HG02759 (cell line): ENCODE measurements around the gene ACTL6B.
A peak's percentile ranks its signal among the peaks of the same experiment; 100 is the strongest.
"Not testable (repeated sequence)": the region's sequence is repeated elsewhere in the genome, so short reads cannot be mapped to it uniquely, and the experiment has no call there.

Experiments used
- ATAC-seq: cut with Tn5 transposase; IDR thresholded peaks from one replicate; pipeline ENCODE4 v1.9.1; 2021; ENCODE audit warnings: mild to moderate bottlenecking, moderate library complexity; ENCODE audit not compliant: unreplicated experiment

ACTL6B gene

DNA sequence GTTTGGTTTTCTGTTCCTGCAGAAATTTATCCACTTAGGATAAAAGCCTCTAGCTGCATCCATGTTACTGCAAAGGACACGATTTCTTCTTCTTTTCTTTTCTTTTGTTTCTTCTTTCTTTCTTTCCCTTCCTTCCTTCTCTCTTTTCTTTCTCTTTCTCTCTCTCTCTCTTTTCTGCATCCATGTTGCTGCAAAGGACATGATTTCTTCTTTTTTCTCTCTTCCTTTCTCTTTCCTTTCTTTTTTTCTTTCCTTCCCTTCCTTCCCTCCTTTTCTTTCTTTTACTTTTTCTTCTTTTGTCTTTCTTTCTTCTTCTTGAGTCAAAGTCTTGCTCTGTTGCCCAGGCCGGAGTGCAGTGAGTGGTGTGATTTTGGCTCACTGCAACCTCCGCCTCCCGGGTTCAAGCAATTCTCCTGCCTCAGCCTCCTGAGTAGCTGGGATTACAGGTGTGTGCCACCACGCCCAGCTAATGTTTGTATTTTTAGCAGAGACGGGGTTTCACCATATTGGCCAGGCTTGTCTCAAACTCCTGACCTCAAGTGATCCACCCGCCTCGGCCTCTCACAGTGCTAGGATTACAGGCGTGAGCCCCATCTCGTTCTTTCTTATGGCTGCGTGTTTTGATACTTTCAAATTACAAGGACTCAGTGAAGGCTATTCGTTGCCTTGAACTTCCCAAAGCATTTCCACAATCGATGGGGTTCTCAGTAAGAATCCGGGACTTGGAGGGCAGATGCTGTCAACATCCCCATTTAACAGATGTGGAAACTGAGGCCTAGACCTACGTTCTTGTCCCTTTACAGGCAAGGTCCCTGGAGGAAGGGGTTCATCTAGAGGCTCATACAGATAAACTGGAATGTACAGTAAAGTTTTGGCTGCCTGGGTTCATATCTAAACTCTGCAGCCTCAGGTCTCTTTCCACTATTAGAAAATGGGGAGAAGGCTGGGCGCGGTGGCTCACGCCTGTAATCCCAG, 15.4 kb upstream of the ACTL6B start:
- no peak for ATAC-seq

DNA sequence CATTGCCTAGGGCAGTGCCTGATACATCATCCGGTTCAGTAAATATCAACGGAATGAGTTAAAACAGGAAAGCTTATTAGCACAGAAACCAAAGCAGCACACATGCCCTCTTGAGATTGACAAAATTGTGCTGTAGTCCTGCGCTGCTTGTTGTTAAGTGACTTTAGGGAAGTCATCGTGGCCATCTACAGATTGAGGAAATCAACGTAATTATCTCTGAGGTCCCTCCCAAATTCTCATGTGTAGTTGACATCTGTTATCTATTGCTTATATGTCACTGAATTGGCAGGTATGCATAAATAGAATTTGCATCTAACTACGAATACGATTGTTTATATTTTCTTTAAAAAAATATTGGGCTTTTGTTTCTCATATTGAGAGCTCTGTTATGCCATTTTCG, 13.8 kb upstream of the ACTL6B start:
- ATAC-seq = no peak

DNA sequence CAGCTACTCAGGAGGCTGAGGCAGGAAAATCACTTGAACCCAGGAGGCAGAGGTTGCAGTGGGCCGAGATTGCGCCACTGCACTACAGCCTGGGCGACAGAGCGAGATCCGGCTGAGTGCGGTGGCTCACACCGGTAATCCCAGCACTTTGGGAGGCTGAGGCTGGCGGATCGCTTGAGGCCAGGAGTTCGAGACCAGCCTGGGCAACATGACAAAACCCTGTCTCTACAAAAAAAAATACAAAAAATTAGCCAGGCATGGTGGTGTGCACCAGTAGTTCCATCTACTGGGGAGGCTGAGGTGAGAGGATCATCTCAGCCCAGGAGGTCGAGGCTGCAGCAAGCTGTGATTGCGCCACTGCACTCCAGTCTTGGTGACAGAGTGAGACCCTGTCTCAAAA, 12.9 kb upstream of the ACTL6B start:
- ATAC-seq = not testable (repeated sequence)

DNA sequence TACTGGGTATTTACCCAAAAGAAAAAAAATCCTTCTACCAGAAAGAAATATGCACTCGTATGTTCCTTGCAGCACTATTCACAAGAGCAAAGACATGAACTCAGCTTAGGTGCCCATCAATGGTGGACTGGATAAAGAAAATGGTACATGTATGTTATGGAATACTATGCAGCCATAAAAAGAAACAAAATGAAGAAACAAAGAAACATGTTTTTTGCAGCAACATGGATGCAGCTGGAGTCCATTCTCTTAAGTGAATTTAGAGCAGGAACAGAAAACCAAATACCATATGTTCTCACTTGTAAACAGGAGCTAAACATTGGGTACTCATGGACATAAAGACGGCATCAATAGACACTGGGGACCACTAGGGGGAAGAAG, 11.8 kb upstream of the ACTL6B start:
- no peak for ATAC-seq

DNA sequence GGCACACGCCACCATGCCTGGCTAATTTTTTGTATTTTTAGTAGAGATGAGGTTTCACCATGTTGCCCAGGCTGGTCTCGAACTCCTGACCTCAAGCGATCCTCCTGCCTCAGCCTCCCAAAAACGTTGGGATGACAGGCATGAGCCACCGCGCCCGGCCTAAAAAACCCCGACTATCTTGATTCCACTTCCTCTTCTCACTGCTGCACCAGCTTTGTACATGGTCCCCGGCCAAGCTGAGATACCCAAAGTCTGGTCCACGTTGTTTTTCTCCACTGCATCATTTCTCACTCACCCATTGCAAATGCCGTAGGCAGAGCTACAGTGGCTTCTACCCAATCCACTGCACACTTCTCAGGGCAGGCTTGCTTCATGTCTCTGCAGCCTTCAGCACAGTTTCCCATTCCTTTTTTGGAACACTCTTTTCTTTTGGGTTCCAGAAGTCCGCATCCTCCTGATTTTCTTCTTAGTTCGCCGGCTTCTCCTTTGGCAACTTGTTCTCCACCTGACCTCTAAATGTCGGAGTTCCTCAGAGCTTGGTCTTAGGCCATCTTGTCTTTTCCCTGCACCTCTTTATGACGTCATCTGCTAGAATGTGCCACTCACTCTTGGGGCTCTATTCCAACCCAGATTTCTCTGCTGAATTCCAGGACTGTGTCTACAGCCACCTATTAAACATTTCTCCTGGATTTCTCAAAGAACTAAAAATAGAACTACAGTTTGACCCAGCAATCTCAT, 11.3 kb upstream of the ACTL6B start:
- ATAC-seq = no peak

DNA sequence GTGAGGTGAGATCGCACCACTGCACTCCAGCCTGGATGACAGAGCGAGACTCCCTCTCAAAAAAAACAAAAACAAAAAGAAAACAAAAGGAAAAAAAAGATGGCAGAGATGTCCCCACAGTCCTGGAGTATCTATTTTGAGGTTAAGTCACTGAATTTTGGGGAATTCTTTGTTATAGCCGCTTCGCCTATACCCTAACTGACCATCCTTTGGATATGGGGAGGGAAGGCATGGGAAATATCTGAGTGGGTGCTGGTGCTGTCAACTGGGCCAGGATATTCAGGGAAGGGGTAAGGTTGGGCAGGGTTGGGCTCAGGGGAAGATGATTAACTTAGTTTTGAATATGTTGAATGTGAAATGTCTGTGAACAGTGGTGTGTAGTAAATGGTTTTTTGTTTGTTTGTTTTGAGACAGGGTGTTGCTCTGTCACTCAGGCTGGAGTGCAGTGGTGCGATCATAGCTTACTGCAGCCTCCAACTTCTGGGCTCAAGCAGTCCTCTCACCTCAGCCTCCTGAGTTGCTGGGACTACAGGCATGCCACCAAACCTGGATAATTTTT, 9.0 kb upstream of the ACTL6B start:
- ATAC-seq = no peak

DNA sequence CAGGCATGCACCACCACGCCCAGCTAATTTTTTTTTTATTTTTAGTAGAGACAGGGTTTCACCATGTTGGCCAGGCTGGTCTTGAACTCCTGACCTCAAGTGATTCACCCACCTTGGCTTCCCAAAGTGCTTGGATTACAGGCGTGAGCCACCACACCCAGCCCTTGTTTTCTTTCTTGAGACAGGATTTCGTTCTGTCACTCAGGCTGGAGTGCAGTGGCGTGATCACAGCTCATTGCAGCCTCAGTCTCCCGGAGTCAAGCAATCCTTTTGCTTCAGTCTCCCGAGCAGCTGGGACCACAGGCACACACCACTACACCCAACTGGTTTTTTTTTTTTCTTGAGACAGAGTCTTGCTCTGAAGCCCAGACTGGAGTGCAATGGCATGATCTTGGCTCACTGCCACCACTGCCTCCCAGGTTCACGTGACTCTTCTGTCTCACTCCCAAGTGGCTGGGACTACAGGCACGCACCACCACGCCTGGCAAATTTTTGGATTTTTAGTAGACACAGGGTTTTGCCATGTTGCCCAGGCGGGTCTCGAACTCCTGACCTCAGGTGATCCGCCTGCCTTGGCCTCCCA, 6.0 kb upstream of the ACTL6B start:
- not testable (repeated sequence) for ATAC-seq

DNA sequence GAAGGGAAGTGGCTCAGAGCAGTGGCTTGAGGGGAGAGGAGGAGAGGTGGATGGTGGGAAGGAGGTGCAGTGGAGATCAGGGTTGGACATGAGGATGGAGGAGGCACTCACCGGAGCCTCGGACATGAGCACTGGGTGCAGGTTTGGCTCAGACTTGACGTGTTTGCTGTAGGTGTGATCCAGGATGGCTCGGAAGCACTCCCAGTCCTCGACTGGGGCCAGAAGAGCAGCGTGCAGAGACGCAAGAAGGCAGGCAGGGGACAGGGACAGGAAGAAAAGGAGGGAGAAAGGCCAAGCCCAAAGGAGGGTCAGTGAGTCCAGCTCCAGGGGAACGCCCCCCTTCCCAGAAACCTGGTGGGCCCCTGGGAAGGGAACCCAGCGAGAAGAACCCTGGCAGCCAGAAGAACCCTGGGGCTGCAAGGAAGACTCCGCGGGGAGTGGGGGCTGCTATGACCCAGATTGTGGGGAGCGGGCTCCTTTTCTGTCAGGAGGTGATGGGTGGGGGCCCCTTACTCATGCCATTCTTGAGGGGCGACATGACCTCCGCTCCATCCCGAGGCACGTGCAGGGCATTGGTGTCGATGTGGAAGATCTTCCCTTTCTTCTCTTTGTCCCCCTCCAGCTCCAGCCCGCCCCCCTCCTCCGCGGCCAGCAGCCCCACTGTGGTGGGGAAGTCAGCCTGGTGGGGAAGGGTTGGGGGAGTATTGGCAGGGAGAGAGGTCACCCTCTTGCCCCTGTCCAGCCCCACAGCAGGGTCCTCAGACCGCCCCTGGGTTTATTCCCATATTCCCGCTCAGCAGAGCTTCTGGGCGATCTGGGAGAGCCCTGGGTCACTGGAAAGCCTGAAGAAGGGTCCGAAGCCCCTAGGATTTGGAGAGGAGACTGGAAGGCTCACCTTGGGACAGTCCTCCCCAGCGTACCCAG, 1.1 kb downstream of the ACTL6B start:
- ATAC-seq = no peak

DNA sequence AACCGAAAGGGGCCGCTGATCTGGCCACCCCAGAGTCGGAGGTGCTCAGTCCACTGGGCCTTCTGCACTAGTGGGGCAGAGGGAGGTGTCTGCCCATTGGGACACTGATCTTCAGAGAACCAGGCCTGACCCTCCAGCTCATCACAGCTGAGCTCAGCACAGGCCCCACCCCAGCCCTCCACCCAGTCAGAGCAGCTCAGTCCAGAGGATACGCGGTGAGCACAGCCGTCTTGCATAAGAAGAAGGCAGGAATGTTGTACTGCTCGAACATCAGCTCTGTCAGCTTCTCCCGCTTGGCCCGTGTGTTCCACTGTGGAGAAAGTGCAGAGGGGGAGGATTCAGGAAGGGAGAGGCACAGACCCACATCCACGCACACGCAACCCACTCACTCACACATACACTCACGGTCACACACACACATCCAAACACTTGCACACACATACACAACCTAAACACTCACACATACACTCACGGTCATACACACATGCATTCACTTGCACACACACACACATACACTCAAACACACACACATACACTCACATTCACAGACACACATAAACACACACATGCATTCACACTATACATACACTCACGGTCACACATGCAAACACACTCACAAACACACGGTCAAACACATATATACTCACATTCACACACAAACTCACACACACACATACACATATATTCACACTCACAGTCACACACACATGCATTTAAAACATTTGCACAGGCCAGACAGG, 6.3 kb downstream of the ACTL6B start:
- ATAC-seq = no peak

DNA sequence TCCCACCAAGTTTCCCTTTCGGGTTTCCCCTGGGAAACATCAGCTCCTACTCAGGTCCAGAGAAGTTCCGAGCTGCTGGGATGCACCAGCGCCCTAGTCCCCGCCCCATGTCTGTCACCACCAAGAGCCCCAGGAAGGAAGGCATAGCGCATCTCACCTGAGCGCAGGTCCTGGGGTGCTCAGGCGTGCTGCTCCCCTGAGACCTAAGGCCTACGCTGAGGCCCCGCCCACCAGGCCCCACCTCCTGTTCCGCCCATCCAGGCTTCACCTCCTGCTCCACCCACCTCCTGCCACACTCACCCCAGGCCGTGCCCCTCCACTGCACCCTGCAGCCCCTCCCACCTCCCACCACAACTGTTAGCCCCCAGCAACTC, 13.7 kb downstream of the ACTL6B start:
- no peak for ATAC-seq

DNA sequence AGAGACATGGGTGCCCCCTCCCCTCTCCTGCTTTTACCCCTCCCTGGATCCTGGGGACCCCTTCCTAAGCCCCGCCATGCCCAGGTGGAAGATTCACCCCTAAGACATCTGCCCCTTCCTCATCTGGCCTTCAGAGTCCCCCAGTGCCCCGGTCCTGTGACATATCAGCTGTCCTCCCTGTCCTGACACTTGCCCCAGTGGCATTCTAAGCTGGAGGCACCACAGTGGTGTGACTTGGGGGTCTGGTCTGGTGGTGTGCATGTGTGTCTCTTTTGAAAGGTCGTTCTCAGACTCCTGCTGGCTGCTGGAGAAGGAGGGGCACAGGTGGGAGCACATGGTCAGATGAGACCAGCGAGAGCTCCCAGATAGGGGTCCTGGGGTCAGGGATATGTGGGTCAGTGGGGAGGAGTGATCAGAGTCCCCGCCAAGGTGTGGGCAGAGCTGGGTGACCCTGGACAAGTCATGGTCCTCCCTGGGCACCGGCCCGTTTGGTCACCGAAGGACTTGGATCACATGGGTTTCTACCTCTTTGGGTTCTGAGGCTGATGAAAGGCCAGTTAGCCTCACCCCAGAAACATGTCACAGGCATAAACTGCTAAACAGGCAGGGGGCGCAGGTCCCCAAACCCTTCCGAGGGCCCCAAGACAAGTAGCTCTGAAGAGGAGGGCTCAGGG, 14.3 kb downstream of the ACTL6B start:
- no peak for ATAC-seq

DNA sequence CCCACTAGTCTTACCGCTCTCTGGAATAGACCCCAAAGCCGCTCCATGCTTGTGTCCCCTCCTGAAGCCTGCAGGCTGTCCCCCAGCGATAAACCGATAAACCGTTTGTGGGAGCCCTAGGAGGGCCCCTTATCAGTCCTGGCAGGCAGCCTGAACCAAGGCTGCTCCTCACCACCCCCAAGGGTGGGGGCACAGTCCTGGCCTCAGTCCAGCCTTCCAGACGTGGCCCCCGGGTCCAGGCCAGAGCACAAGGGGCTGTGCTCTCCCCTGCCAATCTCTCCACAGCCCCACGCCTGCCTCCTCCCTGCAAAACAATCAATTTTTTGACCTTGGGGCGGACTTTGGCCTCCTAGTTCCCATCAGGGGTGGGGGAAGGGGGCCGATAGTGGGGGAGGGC, 14.8 kb downstream of the ACTL6B start, which contains the start of gene TFR2:
TFR2 (minus strand) TSS at position 90 of the 397 bp plus-strand sequence; CDS start at position 47, 43 bp downstream.
- no peak for ATAC-seq

DNA sequence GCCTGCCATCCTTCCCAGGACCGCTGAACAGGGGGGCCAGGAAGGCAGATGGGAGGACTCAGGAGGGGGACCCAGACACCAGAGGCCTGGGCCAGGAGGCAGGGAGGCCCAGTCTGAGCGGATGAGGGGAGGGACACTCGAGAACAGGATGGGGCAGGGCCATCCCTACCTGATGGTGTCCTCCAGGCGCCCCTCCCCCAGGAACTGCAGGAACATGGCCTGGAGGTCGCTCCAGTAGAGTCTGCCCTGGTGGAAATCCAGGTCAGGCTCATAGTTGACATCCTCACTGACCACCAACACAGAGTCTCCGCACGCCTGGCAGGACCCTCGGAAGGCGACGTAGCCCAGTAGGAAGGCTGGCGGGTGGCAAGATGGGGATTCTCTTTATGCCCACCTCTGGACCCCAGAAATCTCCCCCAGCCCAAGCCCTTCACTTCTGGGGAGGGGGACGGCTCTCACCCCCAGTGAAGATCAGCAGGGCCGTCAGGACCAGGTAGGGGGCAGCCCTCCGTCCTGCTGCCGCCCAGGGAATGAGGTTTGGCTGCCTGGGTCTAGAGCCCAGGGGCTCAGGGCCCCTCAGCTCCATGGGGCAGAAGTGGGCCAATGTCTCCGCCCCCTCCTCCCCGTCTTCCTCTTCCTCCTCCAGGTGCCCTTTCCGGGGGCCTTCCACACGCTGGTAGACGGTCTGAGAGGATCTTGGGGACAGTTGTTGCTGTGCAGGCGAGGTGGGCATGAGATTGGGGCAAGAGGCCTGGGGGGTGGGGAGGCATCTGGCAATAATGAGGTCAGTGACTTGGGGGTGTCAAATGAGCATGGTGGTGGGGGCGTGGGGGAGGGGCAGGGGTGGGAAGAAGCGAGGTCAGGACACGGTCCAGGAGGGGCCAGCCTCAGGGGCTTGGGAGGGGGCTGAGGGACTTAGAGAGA, 15.5 kb downstream of the ACTL6B start:
- no peak for ATAC-seq

DNA sequence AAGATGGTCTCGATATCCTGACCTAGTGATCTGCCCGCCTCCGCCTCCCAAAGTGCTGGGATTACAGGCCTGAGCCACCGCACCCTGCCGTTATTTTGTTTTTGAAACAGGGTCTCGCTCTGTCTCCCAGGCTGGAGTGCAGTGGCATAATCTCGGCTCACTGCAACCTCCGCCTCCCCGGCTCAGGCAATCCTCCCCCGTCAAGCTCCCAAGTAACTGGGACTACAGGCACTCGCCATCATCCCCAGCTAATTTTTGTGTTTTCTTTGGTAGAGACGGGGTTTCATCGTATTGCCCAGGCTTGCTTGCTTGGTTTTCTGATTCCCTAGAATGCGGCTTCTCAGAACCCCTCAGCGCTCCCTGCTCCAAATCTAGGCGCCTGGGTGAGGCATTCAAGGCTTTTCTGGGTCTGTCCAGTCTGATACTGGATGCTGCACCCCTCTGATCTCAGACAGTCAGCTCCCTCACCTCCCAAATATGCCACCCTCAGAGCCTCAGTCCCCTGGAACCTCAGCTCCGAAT, 16.2 kb downstream of the ACTL6B start:
- ATAC-seq = no peak

DNA sequence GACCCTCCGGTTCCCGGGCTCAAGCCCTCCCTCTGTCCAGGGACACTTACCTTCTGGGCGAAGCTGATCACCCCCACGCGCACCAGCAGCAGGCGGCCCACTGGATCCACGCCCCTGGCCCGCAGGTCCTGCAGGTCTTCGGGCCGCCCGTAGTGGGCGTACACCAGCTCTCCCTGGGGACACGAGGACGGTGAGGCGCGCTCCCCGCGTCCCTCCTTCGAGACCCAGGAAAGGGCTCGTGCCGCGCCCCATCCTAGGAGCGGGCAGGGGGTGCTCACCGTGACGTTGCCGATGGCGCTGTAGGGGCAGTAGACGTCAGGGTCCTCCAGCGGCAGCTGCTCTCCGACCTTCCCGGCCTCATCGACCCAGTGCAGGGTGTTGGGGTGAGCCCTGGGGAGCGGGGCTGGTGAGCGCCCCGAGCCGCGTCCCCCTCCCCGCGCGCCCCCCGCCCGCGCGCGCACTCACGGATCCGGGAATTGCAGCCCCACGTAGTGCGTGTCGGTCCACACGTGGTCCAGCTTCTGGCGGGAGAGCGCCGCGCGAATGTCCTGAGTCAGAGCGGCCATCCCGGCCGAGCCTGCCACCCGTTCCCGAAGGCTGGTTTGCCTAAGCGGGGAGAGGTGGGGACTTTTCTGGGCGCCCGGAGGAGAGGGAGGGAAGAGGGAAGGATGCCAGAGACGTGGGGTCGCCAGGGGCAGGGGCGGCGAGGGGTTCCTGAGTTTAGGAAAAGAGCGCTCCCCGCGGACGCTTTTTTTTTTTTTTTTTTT, 23.1 kb downstream of the ACTL6B start:
- peak; percentile 56 for ATAC-seq

DNA sequence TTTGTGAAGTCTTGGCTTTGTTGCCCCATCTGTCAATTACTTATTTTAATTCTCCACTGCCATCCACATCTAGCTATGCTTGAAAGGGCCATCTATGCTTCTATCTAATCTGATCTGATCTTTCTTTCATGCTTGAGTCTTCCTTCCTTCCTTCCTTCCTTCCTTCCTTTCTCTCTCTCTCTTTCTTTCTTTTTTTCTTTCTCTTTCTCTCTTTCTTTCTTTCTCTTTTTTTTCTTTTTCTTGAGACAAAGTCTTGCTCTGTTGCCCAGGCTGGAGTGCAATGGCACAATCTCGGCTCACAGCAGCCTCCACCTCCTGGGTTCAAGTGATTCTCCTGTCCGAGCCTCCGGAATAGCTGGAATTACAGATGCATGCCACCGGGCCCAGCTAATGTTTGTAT, 26.2 kb downstream of the ACTL6B start:
- no peak for ATAC-seq

DNA sequence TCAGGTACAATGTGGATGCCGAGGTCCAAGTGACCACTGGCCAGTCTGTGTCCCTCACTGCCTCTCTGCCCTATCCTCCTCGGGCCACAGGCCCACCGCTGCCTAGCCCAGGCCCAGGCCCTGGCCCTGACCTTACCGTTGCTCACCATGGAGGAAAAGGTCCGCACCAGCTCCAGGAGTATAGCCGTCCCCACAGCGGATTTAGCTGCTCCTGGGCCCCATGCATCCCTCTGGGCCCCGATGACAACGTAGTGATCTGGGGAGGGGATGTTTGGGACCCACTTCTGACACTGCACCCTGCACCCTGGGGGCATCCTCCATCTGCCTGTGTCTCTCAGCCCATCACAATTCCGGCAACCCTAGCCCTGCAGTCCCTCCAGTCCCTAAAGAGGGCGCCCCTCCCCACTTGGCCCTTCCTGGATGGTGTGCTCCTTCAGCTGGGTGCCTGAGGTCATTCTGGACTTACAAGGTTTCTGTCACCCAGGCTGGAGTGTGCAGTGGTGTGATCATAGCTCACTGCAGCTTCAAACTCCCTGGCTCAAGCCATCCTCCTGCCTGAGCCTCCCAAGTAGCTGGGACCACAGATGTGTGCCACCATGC, 27.0 kb downstream of the ACTL6B start:
- ATAC-seq = no peak
